Breast epithelium (tissue), 3 donors: ENCODE results near the gene FRMD4A.

ENCODE experiments used
- POLR2AphosphoS5 ChIP-seq, 3 donors: sonication (generic); formaldehyde crosslinking; IDR thresholded peaks; one replicate each; pipeline ENCODE4 v1.6.1; 2017; ENCODE audit warnings: antibody characterized with exemption in 3 of 3
- TF ChIP-seq, protein P1 (sequence below), 3 donors: fragments of 450-650 bp; IDR thresholded peaks; one replicate each; pipeline ENCODE4 v1.5.1; 2016 to 2017; ENCODE audit warnings: antibody characterized with exemption in 3 of 3, mild to moderate bottlenecking in 3 of 3, moderate library complexity in 3 of 3

DNA sequence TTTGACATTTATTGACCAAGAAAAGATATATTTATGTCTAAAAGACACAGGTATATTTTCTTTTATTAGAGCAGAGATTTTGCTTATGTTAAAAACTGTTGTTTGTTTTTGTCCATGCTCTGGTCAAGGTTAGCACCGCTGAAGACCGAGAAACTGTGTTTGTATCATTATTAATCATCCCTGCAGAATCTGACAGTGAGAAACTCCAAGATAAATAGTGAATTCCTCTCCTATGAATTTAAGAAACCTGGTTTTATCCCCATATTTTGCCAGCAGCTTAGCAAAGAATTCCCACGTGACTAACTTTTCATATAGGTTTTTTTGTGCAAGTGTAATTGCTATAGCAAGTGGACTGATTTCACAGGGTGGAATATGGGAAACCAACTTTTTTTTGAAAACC is 77.6 kb downstream of the FRMD4A start:
- TF ChIP-seq, protein P1, sequence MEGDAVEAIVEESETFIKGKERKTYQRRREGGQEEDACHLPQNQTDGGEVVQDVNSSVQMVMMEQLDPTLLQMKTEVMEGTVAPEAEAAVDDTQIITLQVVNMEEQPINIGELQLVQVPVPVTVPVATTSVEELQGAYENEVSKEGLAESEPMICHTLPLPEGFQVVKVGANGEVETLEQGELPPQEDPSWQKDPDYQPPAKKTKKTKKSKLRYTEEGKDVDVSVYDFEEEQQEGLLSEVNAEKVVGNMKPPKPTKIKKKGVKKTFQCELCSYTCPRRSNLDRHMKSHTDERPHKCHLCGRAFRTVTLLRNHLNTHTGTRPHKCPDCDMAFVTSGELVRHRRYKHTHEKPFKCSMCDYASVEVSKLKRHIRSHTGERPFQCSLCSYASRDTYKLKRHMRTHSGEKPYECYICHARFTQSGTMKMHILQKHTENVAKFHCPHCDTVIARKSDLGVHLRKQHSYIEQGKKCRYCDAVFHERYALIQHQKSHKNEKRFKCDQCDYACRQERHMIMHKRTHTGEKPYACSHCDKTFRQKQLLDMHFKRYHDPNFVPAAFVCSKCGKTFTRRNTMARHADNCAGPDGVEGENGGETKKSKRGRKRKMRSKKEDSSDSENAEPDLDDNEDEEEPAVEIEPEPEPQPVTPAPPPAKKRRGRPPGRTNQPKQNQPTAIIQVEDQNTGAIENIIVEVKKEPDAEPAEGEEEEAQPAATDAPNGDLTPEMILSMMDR (IDR thresholded peaks at IDR 0.05) = no peak
- TF ChIP-seq POLR2AphosphoS5 (IDR thresholded peaks at IDR 0.05) = no peak
